HG03442 (cell line): ENCODE results near the gene STEAP1B.
"Not testable (repeated sequence)": the region's sequence is repeated elsewhere in the genome, so short reads cannot be mapped to it uniquely, and the experiment has no call there.

ENCODE experiments used
- ATAC-seq: cut with Tn5 transposase; IDR thresholded peaks from one replicate; pipeline ENCODE4 v1.9.1; 2021; ENCODE audit warnings: mild to moderate bottlenecking, moderate library complexity; ENCODE audit not compliant: unreplicated experiment

STEAP1B gene

DNA sequence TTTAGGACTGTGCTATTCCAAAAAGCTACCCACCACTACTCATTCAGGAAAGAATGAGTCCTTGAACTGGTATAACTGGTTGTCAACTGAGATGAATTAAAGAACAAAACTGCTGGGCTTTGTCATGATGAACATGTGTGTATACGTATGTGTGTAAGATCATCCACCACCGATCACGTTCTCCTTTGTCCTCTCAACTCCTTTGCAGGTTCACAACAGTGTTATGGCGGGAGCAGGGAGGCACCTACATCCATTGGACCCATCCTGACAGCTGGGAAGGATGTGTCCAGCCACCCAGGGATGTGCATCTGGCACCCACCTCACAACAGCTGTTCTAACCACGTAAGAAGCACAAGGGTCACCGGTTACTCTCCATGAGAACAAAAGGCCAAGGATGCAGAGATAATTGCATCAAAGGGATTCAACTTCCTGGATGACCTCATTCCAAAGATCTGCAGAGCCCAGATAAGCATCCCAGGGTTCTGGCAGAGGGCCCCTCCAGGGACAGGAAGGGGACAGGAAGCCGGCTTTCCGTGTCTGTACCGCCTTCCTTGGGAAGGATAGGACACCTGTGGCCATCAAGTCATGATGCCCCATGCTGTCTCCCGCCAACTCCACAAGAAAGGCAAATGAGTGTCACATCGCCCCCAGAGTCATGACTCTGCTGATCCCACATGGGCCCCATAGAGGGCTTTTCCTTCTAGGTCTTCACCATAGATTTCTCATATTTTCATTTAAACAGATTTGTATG is 66.1 kb downstream of the STEAP1B start:
- no peak for ATAC-seq

DNA sequence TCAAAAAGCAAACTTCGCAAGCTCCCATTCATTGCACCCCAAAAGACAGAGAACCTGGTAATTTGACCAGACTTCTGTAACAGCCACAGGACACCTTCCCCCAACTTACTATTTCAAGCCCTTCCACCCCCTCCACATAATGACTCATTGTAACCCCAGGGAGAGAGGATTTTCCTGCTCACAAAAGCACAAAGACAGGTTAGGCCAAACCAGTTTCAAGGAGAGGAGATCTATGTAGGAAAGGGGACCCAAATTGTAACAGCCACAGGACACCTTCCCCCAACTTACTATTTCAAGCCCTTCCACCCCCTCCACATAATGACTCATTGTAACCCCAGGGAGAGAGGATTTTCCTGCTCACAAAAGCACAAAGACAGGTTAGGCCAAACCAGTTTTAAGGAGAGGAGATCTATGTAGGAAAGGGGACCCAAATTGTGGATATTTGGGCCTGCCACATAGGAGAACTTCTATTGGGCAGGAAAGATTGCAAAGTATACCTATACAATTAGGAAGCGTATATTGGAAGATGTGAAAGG is 66.8 kb downstream of the STEAP1B start:
- ATAC-seq: not testable (repeated sequence)

DNA sequence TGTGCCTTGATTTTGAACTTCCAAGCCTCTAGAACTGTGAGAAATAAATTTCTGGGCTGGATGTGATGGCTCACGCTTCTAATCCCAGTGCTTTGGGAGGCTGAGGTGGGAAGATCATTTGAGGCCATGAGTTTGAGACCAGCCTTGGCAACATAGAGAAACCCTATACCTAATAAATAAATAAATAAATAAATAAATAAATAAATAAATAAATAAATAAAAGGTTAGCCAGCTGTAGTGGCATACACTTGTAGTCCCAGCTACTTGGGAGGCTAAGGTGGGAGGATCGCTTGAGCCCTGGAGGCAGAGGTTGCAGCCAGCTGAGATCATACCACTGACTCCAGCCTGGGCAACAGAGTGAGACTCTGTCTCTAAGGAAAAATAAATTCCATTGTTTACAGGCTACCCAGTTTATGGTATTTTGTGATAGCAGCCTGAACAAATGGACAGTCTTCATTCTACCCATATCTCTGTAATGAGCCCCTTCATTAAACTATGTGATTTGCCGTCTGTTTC is 67.7 kb downstream of the STEAP1B start:
- no peak for ATAC-seq

DNA sequence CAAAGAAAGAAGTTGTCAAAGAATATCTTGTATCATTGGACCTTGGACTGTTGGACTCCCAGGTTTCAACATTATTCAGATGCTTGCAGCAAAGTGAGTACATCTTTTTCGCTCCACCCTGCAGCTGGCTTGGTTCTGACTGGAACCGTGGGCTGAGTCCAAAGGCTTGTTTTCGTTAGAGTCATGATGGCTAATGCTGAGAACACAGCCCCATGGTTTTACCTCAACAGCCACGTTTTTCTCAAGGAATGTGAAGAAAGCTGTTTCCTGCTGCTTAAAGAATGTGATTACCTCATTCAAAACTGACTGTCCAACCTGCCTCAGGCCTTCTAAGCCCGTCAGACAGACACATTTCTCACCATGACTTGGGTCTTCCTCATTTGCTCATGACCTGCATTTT is 69.5 kb downstream of the STEAP1B start:
- ATAC-seq: no peak

DNA sequence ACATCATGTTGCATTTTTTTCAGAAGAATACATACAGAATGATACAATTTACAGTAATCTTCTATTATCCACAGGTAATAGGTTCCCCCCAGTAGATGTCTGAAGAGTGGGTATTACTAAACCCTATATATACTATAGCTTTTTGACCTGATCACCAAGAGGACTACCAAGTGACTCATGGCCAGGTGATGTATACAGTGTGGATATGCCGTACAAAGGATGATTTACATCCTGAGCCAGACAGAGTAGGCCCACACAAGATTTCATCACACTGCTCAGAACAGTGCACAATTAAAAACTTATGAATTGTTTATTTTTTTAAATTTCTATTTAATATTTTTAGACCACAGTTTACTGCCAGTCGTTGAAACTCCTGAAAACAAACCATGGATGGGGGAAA is 70.6 kb downstream of the STEAP1B start:
- no peak for ATAC-seq

DNA sequence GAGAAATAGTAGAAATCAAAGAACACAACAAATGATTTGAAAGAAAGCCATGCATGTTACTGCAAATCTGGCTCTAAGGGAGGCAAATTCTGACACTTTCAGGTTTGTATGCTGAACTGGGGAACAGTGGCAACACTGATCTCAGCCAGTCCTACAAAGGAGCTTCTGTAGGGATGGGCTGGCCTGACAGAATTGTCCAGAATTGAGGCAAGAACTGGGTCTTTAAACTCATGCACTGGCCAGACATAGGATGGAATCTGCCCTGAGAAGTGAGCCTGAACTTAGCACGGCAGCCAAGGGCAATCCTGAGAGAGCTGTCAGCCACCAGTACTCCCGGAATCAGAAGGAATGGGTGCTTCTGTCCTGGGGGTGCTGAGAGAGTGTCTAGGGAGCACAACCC is 72.1 kb downstream of the STEAP1B start:
- ATAC-seq: no peak

DNA sequence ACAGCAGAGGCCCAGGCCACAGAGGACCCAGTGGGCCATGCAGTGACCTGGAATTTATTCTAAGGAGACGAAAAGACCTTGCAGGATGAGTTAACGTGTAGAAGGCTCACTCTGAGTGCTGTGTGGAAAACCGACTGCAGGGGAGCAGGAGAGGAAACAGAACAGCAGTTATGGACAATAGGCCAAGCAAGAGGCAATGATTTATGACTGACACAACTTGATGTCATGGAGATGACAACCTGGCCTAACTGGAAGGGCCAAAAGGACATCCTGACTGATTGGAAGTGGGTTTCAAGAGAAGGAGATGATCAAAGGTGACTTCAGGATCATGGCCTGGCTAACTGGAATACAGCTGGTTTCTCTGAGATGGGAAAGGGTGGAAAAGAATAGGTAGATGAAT is 72.9 kb downstream of the STEAP1B start:
- no peak for ATAC-seq

DNA sequence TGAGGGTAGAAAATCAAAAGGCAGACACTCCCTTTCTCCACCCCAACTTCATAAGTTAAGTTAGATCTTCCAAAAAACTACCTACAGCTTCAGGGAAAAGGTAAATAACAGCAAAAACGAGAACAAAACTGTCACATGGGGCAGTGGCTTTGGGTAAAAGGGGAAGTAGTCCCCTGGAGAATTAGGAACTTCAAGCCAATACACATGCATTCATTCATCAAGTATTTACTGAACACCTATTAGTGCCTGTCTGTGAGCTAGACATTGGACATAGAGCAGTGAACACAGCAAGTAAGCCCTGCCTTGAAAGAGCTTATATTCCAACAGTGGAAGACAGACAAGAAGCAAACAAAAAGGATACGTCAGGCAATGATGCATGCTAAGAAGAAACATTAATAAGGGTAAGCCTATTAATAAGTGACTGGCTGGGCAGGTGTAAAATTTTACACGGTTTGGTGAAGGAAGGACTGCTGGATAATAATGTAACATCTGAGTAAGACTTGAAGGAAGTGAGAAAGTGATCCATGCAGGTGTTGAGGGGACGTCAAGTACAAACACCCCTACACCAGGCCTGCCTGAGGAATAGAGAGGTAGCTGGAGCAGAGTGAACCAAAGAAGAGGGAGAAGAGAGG is 73.4 kb downstream of the STEAP1B start:
- ATAC-seq: no peak

DNA sequence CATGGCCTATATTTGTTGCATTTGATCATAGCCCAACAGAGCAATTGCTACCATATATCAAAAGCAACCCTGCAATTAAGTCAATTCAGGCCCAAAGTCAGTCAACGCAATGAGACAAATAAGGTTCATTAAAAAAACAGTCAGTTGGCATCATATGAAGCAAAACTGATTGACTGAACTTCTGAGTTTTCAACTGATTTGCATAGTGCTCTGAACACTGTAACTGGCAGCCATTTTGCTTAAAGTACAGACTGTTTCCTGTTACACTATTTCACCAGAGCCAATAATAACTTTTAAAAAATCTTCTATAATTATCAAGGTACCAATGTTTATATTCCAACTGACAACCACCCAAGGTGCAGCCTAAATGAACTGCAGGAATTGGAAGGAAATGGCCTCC is 74.6 kb downstream of the STEAP1B start:
- ATAC-seq: no peak

DNA sequence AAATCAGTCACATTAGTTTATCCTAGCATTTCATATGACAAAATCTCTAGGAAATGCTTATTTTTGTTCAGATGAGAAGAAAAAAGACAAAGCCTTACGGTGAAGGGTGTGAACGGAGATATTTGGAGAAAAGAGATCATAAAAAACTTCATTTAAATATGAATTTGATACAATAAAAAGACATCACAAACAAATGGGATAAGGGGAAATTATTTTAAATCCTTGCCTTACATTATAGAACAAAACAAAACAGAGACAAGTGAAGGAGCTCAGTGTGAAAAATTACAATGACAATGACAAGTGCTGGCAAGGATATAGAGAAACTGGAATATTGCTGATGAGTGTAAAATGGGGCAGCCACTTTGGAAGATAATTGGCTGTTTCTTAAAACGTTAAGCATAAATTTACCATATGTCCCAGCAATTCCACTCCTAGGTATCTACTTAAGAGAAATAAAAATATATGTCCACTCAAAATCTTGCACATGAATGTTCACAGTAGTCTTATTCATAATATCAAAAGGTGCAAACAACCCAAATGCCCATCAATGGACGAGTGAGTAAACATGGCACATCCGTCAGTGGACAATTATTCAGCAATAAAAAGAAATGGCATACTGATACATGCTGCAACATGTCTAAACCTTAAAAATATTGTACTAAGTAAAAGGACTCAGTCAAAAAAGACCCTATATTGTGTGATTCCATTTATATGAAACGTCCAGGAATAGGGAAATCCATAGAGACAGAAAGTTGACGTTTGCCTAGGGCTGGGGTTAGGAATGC is 77.0 kb downstream of the STEAP1B start:
- no peak for ATAC-seq

DNA sequence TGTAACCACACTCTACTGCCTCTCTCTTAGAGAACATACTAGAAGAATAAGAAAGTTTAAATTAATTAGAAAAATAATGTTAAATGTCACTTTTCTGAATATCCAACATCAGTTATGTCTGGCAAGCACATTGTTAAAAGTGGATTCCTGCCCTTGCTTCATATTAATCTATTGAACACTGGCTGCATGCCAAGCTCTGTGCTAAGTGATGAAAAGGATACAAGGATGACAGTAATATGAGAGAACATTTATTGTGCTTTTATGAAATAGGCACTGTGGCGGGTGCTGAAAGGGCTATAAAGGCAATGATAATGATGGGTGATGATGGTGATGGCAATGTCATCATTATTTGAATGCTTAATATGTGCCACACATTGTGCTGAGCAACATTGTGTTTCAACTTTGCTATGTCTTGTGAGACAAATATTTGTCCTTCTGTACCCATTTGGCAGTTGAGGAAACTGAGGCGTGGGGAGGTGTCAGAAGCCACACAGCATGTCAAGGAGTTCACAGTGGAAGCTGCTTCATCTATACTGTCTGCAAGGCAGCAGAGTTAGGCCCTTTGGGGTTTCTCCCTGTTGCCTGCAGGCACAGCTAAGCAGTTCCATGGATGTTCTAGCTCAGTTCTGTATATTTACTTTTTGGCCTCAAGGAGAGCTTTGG is 78.9 kb downstream of the STEAP1B start:
- no peak for ATAC-seq

DNA sequence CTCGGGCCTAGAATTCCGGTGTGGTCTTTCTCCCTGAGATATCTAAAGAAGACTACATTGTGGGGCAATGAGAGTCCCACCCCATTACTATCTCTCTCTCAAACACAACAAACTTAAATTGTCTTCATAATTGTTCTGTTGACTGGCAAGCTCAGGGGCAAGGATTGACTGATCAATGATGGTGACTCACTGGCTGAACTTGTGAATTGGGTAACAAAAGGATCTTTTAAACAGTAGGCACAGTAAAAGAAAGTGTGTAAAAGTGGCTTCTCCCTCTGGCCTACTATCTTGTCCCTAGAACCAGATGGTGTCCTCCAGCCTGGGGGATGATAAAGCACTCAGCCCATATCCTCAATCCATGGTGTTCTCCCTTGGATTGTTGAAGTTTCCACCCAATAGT is 80.0 kb downstream of the STEAP1B start:
- ATAC-seq: no peak

DNA sequence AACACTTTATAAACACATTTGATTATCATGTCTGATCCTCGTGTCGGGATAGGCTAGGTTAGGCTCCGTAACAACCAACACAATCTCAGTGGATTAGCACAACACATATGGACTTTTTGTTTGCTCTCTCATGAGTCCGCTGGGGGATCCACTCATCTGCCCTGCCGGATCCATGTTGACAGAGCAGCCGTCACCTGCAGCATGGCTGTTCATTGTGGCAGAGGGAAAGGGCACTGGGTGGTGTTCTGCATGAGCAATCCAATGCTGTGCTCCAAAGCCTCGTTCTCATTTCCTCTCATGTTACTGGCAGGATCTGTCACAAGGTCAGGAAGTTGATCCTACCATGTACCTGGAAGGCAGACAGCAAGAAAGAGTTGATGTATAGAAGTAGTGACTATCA is 80.5 kb downstream of the STEAP1B start:
- no peak for ATAC-seq

DNA sequence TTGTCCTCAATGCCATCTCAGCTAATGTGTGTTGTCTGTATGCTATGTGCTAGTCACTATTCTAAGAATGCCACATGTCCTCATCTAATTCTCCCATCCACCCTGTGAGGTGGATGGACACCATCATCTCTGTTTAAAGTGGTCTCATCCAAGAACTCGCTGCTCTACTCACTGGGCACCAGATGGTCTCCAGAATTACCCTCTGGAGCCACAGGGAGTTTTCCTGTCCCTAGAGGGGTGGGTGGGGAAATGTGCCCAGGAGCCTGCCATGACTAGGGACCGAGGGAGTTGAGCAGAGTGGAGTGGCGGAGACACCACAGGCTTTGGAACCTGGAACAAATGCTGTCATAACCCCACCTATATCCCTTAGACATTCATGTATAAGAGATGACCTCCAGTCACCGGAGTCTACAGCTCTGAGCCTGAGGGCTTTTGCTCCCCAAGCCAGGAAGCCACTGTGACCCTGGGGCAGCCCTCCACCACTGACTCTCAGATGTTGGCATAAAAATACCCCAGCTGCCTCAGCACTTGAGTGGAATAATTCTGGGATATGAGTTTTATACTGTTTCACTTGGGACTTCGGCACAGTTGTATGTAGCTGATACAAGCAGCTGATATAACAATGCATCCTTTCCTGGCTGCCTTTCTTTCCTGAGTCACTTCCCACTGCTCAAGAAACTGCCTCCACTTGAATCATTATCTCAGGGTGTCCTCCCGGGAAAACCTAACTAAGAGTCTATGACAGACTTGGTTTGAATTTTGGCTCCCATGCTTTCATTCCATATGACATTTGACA is 81.5 kb downstream of the STEAP1B start:
- ATAC-seq: no peak

DNA sequence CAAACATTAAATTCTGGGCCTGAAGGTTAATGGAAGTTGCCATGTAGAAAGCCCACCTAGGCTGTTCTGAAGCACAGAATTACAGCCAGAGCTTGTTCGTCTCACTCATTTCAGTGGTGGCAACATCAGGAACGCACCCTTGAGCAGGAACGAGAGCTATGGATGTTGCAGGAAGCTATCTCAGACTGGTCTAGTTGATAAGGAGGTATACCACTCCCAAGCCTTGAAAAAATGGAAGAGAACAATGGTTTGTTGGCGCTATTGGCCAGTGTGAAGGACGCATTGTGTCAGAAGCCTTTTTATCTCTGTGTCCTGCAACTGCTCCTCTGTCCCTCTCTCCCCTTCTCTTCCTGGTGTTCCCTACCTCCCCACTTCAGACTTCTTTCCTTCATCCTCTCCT is 82.1 kb downstream of the STEAP1B start:
- no peak for ATAC-seq

DNA sequence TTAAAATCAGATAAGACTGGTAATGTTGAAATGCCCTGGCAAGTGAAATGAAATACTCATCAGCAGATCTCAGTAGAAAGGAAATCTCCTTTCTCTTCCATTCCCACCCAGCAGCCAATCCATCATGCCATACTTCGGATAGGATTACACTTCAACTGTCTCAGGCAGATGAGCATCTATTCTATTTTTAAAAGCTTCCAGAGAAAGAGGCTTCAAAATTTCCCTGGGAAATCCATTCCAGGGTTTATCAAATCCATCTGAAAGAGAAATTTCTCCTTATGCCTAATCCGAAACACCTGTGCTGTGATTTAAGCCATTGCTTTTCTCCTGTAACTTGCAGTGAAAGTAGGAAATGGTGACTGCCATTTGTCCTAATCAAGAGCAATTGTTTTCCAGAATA is 82.6 kb downstream of the STEAP1B start:
- no peak for ATAC-seq

DNA sequence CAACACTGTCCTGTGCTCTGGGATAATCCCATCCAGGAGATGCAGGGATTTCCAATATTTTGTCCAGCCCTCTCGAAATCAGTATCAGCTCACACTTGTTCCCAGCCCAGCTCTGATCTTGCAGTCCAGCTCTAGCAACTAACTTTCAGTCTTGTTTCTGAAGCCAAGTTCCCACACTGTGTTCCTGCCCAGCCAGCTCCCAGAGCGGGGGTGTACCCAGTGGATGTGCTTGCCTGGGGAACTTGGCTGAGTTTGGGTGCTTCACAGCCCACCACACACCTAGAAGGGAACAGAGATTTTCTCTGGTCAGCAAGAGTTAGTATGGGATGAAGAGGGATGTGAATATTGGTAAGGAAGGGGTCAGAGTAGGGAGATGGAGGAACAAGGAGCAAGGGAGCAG is 85.6 kb downstream of the STEAP1B start:
- no peak for ATAC-seq

DNA sequence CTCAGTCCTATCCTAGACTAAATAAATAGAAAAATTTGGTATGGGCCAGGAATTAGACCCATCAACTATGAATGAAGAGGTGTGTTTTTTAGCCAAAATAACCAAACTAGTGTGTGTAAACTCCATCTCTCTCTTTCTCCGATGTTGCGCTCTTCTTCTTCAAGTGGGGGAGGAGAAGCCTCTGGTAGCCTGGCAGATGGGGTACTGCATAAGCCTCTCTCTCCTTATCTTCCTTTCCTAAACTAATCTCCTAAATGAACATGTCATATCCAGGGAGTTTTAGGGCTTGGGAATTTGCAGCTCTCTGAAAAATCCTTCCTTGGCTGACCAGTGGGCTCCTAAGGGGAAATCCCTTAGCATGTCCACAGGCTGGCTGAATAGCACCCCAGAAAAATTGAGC is 86.8 kb downstream of the STEAP1B start:
- no peak for ATAC-seq

DNA sequence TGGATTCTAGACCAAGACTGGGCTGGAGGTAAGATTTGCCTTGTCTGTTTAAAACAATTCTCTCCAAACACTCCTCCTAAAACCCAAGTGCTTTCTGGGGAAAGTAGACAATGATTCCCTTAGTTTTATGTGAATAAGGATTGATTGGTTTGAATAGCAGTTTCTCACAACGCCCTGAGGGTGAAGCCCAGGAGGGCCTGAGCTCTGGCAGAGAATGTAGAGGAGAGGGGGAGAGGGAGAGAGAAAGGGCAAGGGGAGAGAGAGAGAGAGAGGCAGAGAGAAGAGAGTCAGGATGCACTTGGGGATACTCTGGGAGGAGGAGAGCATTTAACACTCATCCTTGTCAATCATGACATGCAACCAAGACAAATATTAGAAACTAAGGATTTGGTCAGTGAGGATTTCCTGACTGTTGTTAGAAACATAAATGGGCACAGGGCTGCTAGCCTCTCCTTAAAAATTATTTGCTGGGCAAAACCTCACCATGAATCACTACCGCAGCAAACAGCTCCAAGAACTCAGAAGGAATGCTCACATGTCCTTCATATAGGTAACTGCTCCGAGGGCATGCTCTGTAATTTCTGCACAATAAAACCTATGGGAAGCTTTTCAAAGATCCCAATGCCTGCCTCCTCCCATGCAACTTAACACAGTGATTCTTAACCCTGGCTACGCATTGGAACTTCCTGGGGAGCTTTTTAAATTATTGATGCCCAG is 87.9 kb downstream of the STEAP1B start:
- ATAC-seq: no peak

DNA sequence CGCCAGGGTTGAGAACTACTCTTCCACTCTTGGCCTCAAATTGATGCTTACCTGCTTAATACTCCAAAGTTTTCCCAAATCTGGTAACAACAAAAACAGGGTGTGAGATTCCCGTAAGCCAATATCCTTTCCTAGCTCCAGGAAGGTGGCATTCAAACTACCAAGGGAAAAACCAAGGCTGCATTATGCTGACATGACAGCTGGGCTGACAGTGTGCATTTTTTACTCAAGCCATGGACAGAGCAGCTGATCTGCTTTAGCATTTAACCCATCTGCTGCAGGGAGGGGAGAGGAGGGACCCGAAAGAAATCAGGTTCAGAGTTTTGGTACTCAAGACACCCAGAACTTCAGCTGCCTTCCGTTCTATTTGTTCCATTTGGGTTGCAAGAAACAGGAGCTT is 93.3 kb downstream of the STEAP1B start:
- no peak for ATAC-seq
